ENCODE results near the gene SUPT3H. TPM values are rescaled to one million over a fixed set of nuclear protein-coding genes. Genes with fewer than 3 reads are reported as not detected.

SUPT3H gene
- total and polyA plus RNA-seq, 5 donors from 2014 or later, result 4.8 to 7.8 (median 5.7) TPM

DNA sequence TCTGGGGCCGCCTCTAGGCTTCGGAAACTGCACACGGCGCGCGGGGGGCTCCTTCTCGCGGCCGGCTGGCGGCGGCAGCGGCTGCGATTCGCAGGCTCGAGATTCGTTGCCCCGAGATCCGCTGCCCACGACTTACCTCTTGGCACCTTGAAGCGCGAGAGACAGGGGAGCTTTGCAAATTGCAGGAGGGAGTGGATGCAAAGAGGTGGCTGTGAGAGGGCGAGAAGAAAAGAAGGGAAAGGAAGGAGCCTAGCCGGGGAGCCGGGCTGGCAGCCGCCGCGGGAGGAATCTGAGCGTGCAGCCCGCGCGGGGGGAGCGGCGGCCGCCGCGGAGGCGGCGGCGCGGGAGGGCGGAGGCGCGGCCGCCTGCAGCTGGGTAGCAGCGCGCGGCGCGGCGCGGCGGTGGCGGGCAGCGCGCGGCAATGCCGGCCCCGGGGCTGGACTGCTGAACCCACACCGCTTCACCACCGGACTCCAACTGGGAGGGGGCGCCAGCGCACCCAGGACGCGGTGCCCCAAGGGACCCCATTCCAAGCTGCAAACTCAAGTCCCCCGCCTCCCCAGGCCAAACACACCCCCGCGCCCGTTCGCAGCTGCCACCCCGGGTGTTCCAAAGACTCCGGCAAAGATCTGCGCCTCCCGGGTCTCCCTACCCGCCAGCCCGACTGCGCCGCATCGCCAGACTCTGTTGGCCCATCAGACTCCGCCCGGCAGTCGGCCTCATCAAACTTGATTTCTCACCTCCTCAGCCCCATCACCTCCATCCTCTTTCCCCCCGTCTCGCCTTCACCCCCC, 44.2 kb upstream of the SUPT3H start:
- no peaks in the 10 kb centered on the region for H3K9me3 ChIP-seq (ENCODE audit: control insufficient read depth in 2 of 2, low read length in 2 of 2)
- H3K4me3 ChIP-seq (ENCODE audit: low read depth, low read length), result peak overlapping the region; percentile 84
- H3K4me1 ChIP-seq (ENCODE audit: control insufficient read depth, insufficient read depth, low read length, poor library complexity, severe bottlenecking), result peaks cover 53% of the 10 kb centered on the region
- peak overlapping the region; percentile 68 for H3K27ac ChIP-seq (ENCODE audit: insufficient read depth, low read length, poor library complexity, severe bottlenecking)
- DNase-seq, result peak; percentile 25 to 65 (median 52)
- Mint-ChIP-seq H3K36me3 (no peaks in the 10 kb centered on the region), H3K4me1 (peaks cover 18 to 53% (median 28%) of the 10 kb centered on the region in 4 donors), H3K27ac (peak overlapping the region; percentile 86 to 90 (median 89)), H3K9me3 (peaks cover 0 to 2% (median 0%) of the 10 kb centered on the region in 7 donors), H3K27me3 (peaks cover 48% of the 10 kb centered on the region), H3K4me3 (peak overlapping the region; percentile 90 to 98 (median 94))
- ATAC-seq (ENCODE audit: low read depth in 2 of 2), result peak; percentile 23 to 31
- H3K27me3 ChIP-seq (ENCODE audit: control insufficient read depth, insufficient read depth, low read length), result no peaks in the 10 kb centered on the region
- H3K36me3 ChIP-seq (ENCODE audit: control insufficient read depth, insufficient read depth, low read length), result no peaks in the 10 kb centered on the region

DNA sequence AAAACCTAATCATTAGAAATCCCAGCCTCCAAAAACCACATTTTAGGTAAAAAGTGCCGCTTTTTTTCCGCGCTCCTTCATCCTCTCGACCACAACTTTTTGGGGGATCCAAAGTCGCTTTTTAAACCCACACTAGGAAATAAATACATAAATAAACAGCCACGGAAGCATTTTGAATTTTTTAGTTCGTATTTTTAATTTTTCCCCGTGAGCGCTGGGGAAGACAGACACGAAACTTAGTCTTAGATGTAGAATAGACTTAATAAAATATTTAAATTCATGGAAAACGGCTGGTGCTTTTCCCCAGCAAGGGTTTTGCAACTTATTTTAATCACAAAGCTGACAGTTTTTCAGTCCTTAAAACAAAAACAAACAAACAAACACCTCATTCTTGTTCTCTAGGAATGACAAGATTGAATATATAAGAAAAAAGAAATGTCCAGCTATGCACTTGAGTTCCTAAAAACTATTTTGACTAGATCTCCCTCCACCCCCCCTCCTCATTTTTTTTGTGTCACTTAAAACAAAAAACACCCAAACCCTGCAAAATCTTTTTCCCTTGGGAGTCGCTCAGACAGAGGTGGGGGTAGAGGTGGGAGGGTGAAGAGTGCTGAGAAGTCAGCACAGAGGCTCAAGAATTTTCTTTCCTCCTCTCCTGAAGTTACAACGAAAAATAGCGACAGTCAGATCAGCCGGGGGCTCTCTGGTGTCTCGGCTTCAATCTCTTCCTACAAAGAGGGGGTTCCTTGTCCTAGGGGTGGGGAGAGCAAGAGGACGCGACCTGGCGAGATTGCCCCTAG, 43.4 kb upstream of the SUPT3H start:
- ATAC-seq (ENCODE audit: low read depth in 2 of 2) (no peak), DNase-seq (peak in 1 of 3 donors; percentile 10)
- peaks cover 0 to 2% (median 0%) of the 10 kb centered on the region in 7 donors for H3K9me3 Mint-ChIP-seq
- H3K27ac Mint-ChIP-seq, result peak overlapping the region; percentile 89 to 90 (median 90)
- H3K9me3 ChIP-seq (ENCODE audit: control insufficient read depth in 2 of 2, low read length in 2 of 2), result no peaks in the 10 kb centered on the region
- H3K36me3 Mint-ChIP-seq, result no peaks in the 10 kb centered on the region
- peak overlapping the region; percentile 84 for H3K4me3 ChIP-seq (ENCODE audit: low read depth, low read length)
- H3K27me3 Mint-ChIP-seq, result peaks cover 54% of the 10 kb centered on the region
- H3K4me1 Mint-ChIP-seq, result peaks cover 18 to 53% (median 28%) of the 10 kb centered on the region in 4 donors
- H3K4me1 ChIP-seq (ENCODE audit: control insufficient read depth, insufficient read depth, low read length, poor library complexity, severe bottlenecking), result peaks cover 49% of the 10 kb centered on the region
- H3K27me3 ChIP-seq (ENCODE audit: control insufficient read depth, insufficient read depth, low read length), result peaks cover 7% of the 10 kb centered on the region
- peak overlapping the region; percentile 57 for H3K27ac ChIP-seq (ENCODE audit: insufficient read depth, low read length, poor library complexity, severe bottlenecking)
- no peaks in the 10 kb centered on the region for H3K36me3 ChIP-seq (ENCODE audit: control insufficient read depth, insufficient read depth, low read length)
- peak overlapping the region; percentile 90 to 98 (median 94) for H3K4me3 Mint-ChIP-seq

- H3K4me1 ChIP-seq (ENCODE audit: control insufficient read depth, insufficient read depth, low read length, poor library complexity, severe bottlenecking), result peaks cover 48% of the 10 kb centered on the region
- no peaks in the 10 kb centered on the region for H3K36me3 ChIP-seq (ENCODE audit: control insufficient read depth, insufficient read depth, low read length)
- H3K27ac ChIP-seq (ENCODE audit: insufficient read depth, low read length, poor library complexity, severe bottlenecking), result peak overlapping the region; percentile 57
- H3K4me3 Mint-ChIP-seq, result peak overlapping the region; percentile 90 to 98 (median 94)
- peak overlapping the region; percentile 82 to 90 (median 90) for H3K27ac Mint-ChIP-seq
- peaks cover 11 to 49% (median 23%) of the 10 kb centered on the region in 4 donors for H3K4me1 Mint-ChIP-seq
- H3K27me3 Mint-ChIP-seq, result peaks cover 62% of the 10 kb centered on the region
- no peaks in the 10 kb centered on the region for H3K9me3 ChIP-seq (ENCODE audit: control insufficient read depth in 2 of 2, low read length in 2 of 2)
- H3K36me3 Mint-ChIP-seq, result no peaks in the 10 kb centered on the region
- no peak for ATAC-seq (ENCODE audit: low read depth in 2 of 2)
- DNase-seq, result peak; percentile 47 to 62 (median 51)
- H3K27me3 ChIP-seq (ENCODE audit: control insufficient read depth, insufficient read depth, low read length), result peaks cover 9% of the 10 kb centered on the region
- peaks cover 0 to 2% (median 0%) of the 10 kb centered on the region in 7 donors for H3K9me3 Mint-ChIP-seq
- H3K4me3 ChIP-seq (ENCODE audit: low read depth, low read length), result peak overlapping the region; percentile 84
These were observed 42.6 kb upstream of the SUPT3H start for GRCh38 chr6:45420083-45420908.

GRCh38 chr6:45419571-45420082, 41.9 kb upstream of the SUPT3H start:
- DNase-seq, result peak; percentile 23 to 63 (median 45)
- H3K27me3 ChIP-seq (ENCODE audit: control insufficient read depth, insufficient read depth, low read length), result peaks cover 9% of the 10 kb centered on the region
- no peaks in the 10 kb centered on the region for H3K9me3 ChIP-seq (ENCODE audit: control insufficient read depth in 2 of 2, low read length in 2 of 2)
- H3K4me3 ChIP-seq (ENCODE audit: low read depth, low read length), result peak overlapping the region; percentile 84
- H3K4me1 ChIP-seq (ENCODE audit: control insufficient read depth, insufficient read depth, low read length, poor library complexity, severe bottlenecking), result peaks cover 44% of the 10 kb centered on the region
- peak overlapping the region in 1 of 3 donors; percentile 90 for H3K27ac Mint-ChIP-seq
- no peak overlapping the region for H3K27ac ChIP-seq (ENCODE audit: insufficient read depth, low read length, poor library complexity, severe bottlenecking)
- ATAC-seq (ENCODE audit: low read depth in 2 of 2), result peak; percentile 26 to 28
- H3K27me3 Mint-ChIP-seq, result peaks cover 63% of the 10 kb centered on the region
- no peaks in the 10 kb centered on the region for H3K36me3 ChIP-seq (ENCODE audit: control insufficient read depth, insufficient read depth, low read length)
- peaks cover 11 to 44% (median 19%) of the 10 kb centered on the region in 4 donors for H3K4me1 Mint-ChIP-seq
- H3K4me3 Mint-ChIP-seq, result peak overlapping the region; percentile 90 to 98 (median 94)
- H3K36me3 Mint-ChIP-seq, result no peaks in the 10 kb centered on the region
- peaks cover 0 to 2% (median 0%) of the 10 kb centered on the region in 7 donors for H3K9me3 Mint-ChIP-seq

- no peak overlapping the region for H3K4me3 Mint-ChIP-seq
- Histone ChIP-seq H3K9me3 (ENCODE audit: control insufficient read depth in 2 of 2, low read length in 2 of 2) (no peaks in the 10 kb centered on the region), H3K4me3 (ENCODE audit: low read depth, low read length) (no peak overlapping the region), H3K27me3 (ENCODE audit: control insufficient read depth, insufficient read depth, low read length) (peaks cover 9% of the 10 kb centered on the region), H3K27ac (ENCODE audit: insufficient read depth, low read length, poor library complexity, severe bottlenecking) (no peak overlapping the region), H3K4me1 (ENCODE audit: control insufficient read depth, insufficient read depth, low read length, poor library complexity, severe bottlenecking) (peaks cover 26% of the 10 kb centered on the region), H3K36me3 (ENCODE audit: control insufficient read depth, insufficient read depth, low read length) (no peaks in the 10 kb centered on the region)
- no peaks in the 10 kb centered on the region for H3K36me3 Mint-ChIP-seq
- H3K27me3 Mint-ChIP-seq, result peaks cover 64% of the 10 kb centered on the region
- no peak overlapping the region for H3K27ac Mint-ChIP-seq
- H3K9me3 Mint-ChIP-seq, result peaks cover 0 to 2% (median 0%) of the 10 kb centered on the region in 7 donors
- ATAC-seq (ENCODE audit: low read depth in 2 of 2) (no peak), DNase-seq (no peak)
- peaks cover 11 to 30% (median 18%) of the 10 kb centered on the region in 4 donors for H3K4me1 Mint-ChIP-seq
These were observed 39.7 kb upstream of the SUPT3H start for GRCh38 chr6:45417436-45417835.

DNA sequence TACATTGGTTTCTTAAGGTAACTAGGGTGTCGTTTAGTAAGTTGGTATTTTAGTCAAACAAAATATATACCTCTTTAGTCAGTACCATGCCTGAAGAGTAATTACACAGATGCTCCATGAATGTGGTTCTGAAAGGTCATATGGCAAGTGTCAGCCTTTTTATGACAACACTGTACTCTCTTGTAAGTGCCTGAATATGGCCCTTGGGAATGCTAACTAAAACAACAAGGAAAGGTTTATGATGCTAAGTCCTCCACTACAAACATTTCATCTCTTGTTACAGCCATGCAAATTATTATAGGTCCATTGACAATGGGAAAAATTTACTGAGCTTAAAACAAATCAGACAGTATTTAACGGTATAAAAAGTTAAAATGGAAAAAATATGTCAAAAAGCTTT, 39.0 kb upstream of the SUPT3H start:
- Histone ChIP-seq H3K4me1 (ENCODE audit: control insufficient read depth, insufficient read depth, low read length, poor library complexity, severe bottlenecking) (peaks cover 25% of the 10 kb centered on the region), H3K27me3 (ENCODE audit: control insufficient read depth, insufficient read depth, low read length) (peaks cover 9% of the 10 kb centered on the region), H3K4me3 (ENCODE audit: low read depth, low read length) (no peak overlapping the region), H3K36me3 (ENCODE audit: control insufficient read depth, insufficient read depth, low read length) (no peaks in the 10 kb centered on the region), H3K27ac (ENCODE audit: insufficient read depth, low read length, poor library complexity, severe bottlenecking) (no peak overlapping the region), H3K9me3 (ENCODE audit: control insufficient read depth in 2 of 2, low read length in 2 of 2) (no peaks in the 10 kb centered on the region)
- no peak overlapping the region for H3K27ac Mint-ChIP-seq
- no peak for DNase-seq
- H3K27me3 Mint-ChIP-seq, result peaks cover 64% of the 10 kb centered on the region
- H3K4me3 Mint-ChIP-seq, result no peak overlapping the region
- no peaks in the 10 kb centered on the region for H3K9me3 Mint-ChIP-seq
- H3K36me3 Mint-ChIP-seq, result no peaks in the 10 kb centered on the region
- ATAC-seq (ENCODE audit: low read depth in 2 of 2), result no peak
- H3K4me1 Mint-ChIP-seq, result peaks cover 11 to 26% (median 18%) of the 10 kb centered on the region in 4 donors

All from CD4-positive, CD25-positive, alpha-beta regulatory T cell (primary cell).